ENCODE data around the gene SGSM1.

The SGSM1 gene

GRCh38 chr22:24930678-24931077, 124.7 kb downstream of the SGSM1 start:
- TF ChIP-seq ZFX (IDR thresholded peaks at IDR 0.05; ENCODE audit: borderline replicate concordance) (no peak), CTCF (IDR thresholded peaks at IDR 0.05) (no peak)

GRCh38 chr22:24935771-24936483, 129.9 kb downstream of the SGSM1 start:
- no peak for TF ChIP-seq CTCF (IDR thresholded peaks at IDR 0.05)
- TF ChIP-seq ZFX (IDR thresholded peaks at IDR 0.05; ENCODE audit: borderline replicate concordance), result no peak
- no peak overlapping the region for H3K27ac ChIP-seq

More at GRCh38 chr22:24930678-24931077, 124.7 kb downstream of the SGSM1 start:
- H3K27ac ChIP-seq, result no peak overlapping the region

GRCh38 chr22:24937114-24937513, 131.1 kb downstream of the SGSM1 start:
- TF ChIP-seq CTCF (IDR thresholded peaks at IDR 0.05), result peak; percentile 45
- no peak for TF ChIP-seq ZFX (IDR thresholded peaks at IDR 0.05; ENCODE audit: borderline replicate concordance)
- H3K27ac ChIP-seq, result no peak overlapping the region

- TF ChIP-seq ZFX (IDR thresholded peaks at IDR 0.05; ENCODE audit: borderline replicate concordance) (no peak), CTCF (IDR thresholded peaks at IDR 0.05) (peak; percentile 90)
- H3K27ac ChIP-seq, result no peak overlapping the region
These were observed 132.8 kb downstream of the SGSM1 start for GRCh38 chr22:24938741-24939341.

- TF ChIP-seq ZFX (IDR thresholded peaks at IDR 0.05; ENCODE audit: borderline replicate concordance) (no peak), CTCF (IDR thresholded peaks at IDR 0.05) (no peak)
- no peak overlapping the region for H3K27ac ChIP-seq
These were observed 136.3 kb downstream of the SGSM1 start for GRCh38 chr22:24942301-24942700.

GRCh38 chr22:24944217-24944937, 138.4 kb downstream of the SGSM1 start:
- no peak for TF ChIP-seq ZFX (IDR thresholded peaks at IDR 0.05; ENCODE audit: borderline replicate concordance)
- no peak for TF ChIP-seq CTCF (IDR thresholded peaks at IDR 0.05)
- no peak overlapping the region for H3K27ac ChIP-seq

GRCh38 chr22:24945430-24945829, 139.4 kb downstream of the SGSM1 start:
- no peak overlapping the region for H3K27ac ChIP-seq
- TF ChIP-seq CTCF (IDR thresholded peaks at IDR 0.05) (no peak), ZFX (IDR thresholded peaks at IDR 0.05; ENCODE audit: borderline replicate concordance) (no peak)
